Measurements from ENCODE around the gene BMP6.
A peak's percentile ranks its signal among the peaks of the same experiment; 100 is the strongest.

The BMP6 gene

DNA sequence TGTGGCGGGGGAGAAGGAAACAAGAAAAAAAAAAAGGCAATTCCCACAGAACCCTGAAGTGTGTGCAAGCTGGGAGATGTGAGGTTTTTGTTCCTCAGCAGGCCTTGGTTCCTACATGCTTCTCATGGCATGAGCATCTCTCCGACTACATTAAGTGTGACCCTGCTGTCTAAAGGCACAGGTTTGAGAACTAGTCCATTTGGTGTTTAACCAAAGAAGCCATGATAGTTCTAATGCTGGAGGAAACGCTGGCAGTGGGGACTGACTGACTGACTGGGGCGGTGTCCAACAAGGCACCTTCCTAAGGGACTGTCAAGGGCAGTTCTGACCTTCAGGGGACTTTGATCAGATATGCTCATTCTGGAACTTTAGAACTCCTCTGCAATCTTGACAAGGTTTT, 180.8 kb downstream of the BMP6 start:
- no peak for DNase-seq (ENCODE audit: low read depth)

DNA sequence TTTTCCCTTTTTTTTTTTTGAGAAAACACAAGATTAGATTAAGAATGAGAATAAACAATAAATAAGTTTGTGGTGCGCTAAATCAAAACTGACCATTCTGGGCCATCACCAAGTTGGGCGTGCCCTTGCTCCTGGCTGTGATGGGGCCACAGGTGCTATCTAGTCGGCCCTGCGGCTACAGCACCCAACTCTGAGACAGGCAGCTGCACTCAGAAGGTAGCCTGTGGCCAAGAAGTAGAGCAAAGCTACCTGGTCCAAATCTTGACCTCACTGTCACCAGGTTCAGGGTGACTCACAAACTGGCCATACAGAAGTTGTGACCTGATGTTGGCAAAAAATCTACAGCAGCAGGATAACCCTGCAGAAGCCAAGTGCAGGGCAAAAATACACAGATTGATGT, 181.3 kb downstream of the BMP6 start:
- no peak for DNase-seq (ENCODE audit: low read depth)

DNA sequence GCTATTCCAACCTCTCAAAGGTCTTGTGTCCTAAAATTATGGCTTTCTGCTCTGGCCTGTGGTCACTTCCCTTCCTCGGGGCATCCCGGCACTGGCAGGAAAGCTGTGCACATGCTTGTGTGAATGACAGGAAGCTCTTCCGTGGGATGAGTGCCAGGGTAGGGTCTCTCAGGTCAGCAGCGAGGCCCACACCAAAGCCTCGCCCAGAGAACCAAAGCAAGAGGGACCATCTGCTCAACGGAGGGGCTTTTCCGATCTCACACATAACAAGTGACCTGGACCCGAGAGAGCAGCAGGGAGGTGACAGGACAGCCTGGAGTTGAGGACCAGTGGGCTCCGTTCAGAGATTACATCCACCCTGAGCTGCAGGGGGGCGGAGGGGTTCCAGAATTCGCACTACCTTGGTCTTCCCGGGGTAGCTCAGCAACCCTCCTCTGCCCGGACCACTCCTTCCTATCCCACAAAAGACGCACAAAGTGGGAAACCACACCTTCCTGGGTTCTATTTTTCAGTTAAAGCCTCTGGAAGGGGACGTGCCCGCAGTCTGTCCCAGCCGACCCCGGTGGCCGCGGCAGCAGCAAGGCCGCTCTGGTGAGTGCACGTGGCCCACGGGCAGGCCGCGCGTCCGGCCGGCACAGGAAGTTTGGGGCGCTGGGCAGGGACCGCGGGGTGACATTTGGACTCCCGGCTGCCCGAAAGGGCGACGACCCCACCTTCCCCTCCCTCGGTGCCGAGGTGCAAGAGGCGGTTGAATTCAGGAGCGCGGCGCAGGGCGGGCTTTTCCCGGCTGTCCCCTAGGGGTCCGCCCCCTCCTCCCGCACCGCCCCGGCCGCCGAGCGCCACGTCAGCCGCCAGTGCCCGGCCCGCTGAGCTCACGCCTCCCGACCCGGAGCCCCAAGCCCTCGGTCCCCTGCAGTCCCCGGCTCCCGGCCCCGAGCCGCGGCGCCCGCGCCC, 183.7 kb downstream of the BMP6 start:
- DNase-seq (ENCODE audit: low read depth) = no peak

DNA sequence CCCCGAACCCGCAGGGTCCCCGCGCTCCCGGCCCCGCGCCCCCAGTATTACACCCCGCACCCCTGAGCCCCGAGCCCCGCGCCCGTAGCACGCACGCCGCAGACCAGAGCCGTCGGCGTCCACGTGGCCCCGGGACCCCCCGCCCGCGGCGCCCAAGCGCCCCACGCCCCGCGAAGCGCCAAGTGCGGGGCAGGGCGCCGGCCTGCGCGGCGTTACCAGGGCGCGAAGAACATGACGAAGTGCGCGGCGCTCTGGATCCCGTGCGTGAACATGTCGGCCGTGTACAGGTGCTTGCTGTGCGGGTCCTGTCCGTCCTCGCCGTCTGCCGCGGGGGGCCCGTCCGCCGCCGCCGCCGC, 184.4 kb downstream of the BMP6 start:
- DNase-seq (ENCODE audit: low read depth) = no peak

DNA sequence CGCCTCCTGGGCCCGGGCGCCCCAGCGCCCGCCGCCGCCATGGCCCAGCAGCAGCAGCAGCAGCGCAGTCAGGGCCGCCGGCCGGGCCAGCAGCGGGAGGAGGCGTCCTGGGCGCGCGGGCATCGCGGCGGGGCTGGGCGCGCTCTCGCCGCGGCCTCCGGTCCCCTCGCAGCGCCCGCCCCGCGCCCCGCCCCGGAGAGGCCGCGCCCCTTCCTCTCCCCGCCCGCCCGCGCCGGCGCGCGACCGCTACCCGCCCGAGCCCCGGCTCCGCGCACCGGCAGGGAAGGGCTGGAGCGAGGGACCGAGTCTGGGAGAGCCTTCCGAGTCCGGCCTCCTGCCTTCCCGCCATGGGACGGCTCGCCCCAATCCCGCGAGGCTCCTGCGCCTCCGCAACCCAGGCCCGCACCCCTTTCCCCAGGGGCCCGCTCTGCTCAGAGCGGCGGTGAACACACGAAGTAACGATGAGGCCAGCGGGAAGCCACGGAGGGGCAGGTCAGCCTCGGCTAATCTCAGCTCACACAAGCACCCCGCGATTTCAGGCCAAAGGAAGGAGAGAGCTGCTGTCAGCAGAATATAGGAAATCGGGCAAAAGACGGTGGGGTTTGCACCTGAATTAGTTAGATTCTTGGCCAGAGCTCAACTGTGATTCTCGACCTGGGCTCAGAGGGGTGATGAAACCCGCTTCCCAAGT, 184.9 kb downstream of the BMP6 start, which contains the start of gene TXNDC5:
Gene TXNDC5, minus strand, starts transcription at position 135 of the 691 bp plus-strand sequence. Its CDS starts 12 bp downstream, at position 123.
- peak; percentile 40 for DNase-seq (ENCODE audit: low read depth)

DNA sequence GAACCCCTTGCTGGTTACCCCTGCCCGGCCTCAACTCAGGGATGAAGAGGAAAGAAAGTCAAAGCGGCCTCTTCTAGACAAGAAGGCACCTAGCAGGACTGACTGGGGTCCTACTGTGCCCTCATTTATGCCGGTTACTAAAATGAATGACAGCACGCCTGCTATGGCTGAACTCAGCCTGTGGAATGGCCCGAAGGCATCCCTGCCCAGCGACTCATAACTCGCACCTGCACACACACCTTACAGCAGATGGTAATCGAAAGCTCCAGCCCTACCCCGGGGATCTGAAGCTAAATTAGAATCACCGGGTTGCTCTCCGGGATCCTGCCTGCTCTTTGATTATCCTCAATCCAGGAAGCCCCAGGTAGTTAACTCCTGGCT, 185.4 kb downstream of the BMP6 start:
- no peak for DNase-seq (ENCODE audit: low read depth)

DNA sequence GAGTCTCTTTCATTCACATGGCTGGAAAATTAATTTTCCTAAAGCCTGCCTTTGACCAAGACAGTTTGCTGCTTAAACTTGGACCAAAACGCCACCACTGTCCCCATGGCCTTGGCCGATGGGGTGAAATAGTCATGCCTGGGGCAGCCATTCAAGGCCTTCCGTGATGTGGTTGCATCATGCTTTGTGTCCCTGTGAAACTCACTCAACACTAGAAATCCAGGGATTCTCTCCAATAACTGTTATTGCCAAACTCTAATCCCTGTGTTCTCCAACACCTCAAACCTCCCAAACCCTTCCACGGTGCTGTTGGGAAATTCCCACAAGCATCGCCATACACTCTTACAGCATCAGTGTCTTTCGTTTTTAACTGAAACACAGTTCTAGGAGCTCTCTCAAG, 186.1 kb downstream of the BMP6 start:
- DNase-seq (ENCODE audit: low read depth) = no peak

DNA sequence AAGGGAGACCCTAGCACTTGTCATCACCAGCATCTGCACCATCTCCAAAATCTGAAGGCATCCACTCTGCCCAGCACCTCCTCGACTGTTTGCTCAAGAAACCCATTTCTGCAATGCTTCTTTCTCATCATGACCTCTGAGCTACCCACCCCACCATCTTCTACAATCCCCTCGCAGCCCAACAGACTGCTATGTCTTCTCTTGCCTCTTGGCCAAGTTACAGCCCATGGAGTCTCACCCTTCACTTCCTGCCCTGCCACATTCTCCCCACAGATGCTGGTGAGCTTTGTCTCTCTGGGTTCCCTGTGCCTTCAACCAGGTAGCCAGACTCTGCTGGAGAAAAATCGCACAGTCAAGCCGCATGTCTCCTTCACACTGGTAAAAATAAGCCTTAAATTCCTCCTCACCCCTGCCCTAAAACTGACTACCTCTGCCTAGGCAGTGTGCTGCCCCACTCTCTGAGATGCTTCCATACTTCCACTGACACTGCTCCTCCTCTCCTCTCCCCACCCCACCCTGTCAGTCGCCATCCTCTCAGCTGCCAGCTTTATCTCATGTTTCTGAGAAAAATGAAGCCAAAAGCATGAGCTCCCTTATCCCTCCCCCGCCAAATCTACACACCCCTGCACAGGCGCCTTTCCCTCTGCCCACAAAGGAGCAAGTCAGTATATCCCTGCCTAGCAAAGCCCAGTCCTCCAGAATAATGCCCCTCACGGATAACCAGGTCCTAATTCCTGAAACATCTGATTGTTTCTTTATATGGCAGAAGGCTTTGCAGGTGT, 187.0 kb downstream of the BMP6 start:
- no peak for DNase-seq (ENCODE audit: low read depth)

DNA sequence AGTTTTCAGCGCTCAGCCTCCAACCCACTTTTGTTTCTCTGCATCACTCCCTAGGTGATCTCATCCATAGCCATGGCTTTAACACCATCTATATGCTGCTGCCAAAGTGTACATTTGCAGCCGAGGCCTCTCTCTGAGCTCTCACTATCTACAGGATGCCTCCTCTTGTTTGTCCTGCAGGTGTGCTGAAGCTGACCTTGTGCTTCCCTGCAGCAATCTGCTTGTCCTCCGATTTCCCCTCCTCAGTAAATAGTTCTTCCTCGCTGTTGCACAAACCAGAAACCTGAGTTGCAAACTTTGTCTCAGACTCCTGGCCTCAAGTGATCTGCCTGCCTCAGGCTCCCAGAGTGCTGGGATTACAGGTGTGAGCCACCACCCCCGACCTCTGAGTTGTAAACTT, 188.4 kb downstream of the BMP6 start:
- DNase-seq (ENCODE audit: low read depth) = no peak

DNA sequence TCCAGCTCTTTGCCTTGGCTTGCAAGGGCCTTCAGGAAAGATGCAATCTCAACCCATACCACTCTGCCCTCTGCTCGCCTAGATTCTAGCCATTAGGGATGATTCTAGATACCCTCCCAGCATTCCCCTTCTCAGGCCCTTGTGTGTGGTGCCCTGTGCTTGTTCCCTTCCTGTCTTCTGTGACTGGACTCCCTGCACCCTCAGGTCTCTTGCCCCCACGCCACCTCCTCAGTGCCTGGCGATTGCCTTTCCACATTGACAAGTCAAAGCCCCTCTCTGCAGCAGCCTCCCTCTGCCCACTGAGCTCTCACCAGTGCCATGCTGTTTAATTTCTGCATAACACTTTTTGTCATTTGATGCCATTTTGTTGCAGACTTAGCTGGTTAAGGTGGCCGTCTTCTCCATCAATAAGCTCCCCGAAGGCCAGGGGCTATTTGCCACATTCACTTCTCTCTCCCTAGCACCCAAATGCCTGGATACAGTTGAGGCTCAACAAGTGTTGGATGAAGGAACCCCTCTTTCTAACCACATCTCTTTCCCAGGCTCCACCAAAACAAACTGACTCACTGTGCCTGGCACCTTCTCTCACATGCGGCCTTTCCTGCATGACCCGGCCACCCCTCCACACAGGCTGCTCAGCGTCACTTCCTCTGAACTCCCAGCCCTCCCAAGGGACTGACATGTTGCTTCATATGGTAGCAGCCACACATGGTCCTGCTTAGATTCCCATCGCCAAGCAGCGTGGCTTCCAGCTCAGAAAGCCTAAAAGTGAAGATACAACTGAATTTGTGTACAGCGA, 189.3 kb downstream of the BMP6 start:
- no peak for DNase-seq (ENCODE audit: low read depth)

DNA sequence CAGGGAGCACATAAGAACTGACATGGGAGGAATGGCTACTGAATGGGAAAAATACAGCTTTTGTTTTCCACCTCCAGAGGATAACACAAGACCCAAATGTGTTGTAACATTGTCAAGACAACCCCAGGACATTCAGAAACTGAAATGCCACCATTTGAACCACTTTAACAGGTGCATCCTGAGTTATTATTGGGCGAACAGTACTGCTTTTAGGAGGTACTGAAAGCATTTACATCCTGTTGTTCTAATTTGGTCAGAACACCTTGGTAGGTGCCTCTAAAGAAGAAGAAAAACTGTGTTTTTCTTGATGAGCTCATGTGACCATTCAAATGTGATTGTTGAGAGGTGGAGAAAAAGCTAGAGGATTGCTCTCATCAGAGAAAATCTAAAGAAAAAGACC, 191.1 kb downstream of the BMP6 start:
- DNase-seq (ENCODE audit: low read depth) = no peak

DNA sequence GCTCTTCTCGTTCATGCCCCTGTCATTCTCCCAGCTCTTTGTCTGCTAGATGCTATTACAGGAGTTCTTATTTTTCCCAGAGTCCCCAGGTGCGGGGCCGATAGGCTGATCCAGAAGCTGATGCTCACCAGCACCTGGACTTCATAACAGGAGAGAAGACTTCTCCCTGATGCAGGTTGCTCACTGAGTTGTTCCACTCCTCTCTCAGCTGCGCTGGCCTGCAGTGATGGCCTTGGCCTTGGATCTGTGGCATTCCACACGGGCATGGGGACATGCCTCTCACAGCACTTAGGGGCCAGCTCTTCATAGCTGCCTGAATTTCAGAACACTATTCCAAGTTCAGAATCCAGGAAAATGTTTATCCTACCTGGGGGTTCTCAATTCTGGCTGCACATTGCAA, 191.8 kb downstream of the BMP6 start:
- DNase-seq (ENCODE audit: low read depth) = no peak

DNA sequence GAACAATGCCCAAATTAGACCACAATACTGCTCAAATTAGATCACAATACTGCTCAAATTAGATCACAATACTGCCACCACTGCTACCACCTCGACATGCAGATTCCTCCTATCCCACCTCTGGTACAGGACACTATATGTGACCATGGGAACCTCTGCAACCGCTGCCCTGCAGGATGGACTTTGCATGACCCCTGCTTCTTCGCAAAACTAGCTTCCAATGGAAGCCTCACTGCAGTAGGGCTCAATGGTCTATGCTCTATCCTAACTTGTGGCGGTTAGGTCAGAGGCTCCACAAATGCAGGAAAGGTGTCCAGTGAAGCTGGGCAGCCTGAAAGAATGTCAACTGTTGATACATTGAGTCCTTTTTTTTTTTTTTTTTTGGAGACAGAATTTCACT, 192.5 kb downstream of the BMP6 start:
- DNase-seq (ENCODE audit: low read depth) = no peak

DNA sequence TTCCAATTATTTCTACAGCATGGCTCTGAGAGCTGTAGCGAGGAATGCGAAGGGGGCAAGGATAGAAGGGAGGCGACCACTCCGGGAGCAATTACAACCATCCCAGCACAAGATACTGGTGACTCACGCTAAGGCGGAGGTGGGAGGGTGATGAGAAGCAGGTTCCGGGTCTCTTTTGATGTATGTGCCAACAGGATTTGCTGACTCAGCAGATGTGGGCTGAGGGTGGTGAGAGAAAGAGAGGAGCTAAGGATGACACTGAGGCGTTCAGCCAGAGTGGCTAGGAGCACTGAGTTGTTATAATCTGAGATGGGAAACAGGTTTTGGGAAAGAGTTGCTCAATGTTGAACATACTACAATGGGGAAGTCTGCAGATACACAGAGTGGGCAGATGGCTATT, 194.0 kb downstream of the BMP6 start:
- no peak for DNase-seq (ENCODE audit: low read depth)

DNA sequence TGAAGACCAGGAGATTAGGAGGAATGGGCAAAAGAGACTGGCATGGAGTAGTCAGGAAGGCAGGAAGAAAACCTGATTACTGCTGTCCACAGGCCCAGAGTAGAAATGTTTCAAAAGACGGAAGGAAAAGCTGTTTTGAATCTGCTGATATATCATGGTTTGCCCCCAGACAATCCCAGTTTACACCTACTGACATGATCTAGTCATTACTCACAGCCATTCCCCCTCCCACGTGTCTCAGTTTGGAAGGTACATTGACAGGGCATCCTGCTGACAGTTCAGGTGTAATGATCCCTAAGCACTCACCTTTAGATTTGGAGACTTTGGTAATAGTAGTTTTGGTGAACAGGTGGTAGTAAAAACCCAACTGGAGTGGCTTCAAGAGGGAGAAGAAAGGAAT, 194.5 kb downstream of the BMP6 start:
- DNase-seq (ENCODE audit: low read depth) = no peak

DNA sequence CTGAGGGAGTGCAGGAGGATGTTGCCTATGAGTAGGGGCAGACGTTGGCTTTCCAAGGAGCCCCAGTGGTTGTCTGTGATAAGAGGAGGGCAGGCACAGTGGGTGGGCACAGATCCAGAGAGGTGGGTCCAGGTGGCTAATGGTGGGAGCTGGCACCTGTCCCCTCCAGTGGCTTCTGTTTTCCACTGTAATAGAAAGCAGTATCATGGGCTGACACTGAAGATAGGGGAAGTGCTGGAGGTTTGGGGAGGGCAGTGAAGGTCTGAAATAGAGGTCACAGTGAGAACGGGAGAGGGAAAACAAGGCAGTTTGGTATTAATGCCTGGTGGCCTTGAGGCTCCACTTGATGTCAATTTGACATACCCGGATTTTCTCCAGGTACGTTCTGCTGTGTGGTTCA, 195.1 kb downstream of the BMP6 start:
- no peak for DNase-seq (ENCODE audit: low read depth)

DNA sequence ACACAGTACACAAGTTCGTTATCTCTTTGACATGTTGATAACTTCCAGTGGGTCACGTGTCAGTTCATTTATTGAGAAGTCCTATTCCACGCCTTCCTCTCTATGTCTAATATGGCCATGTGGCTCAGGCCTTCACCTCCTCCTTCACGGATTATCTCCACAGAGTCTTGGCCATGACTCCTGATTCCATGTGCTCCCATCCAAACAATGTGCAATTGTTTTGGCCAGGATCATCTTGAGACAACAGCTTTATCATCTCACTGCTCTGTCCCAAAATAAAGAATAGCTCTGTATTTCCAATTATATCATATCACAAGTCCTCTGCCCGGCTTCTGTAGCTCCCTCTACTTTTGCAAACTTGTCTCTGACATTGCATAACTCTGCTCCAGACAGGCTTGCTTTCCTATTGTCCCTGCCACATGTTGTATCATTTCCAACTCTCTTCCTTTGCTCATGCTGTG, 195.8 kb downstream of the BMP6 start:
- DNase-seq (ENCODE audit: low read depth) = no peak

DNA sequence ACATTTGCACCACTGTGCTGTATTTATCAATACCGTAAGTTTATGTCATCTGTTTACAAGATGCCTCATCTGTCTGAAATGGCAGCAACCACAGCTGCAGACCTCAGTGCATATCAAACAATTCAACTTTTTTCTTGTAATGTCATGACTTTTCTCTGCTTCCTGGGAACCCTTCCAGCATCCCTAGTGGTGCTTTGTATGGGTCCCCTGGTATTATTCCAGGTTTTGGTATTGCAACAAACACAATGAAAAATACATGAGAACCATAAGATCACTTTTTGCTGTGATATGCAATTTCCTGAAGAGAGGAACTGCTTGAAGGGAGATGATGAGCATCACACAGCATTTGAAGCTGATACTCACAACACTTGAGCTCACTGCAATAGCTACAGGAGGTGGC, 196.7 kb downstream of the BMP6 start:
- DNase-seq (ENCODE audit: low read depth) = no peak

DNA sequence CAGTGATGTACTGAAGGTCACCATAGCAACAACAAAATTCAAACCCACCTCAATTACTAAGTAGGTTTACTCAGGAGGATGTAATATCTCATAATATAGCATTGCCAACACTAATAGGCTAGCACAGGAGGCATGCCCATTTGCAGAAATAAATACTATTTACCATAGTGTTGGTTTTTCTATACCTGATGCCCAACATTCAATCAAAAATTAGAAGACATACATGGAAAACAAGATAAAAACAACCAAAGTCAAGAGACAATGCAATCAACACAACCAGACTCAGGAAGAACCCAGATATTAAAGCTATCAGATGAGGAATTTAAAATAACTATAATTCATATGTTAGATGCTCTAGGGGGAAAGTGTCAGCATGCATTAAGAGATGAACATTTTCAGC, 199.0 kb downstream of the BMP6 start:
- no peak for DNase-seq (ENCODE audit: low read depth)
